ENCODE results near the gene CROCC2. TPM values are rescaled to one million over a fixed set of nuclear protein-coding genes. Genes with fewer than 3 reads are reported as not detected.

Gene CROCC2
- total and polyA plus RNA-seq, 7 donors = under 0.01 to 0.09 TPM; not detected in 5

DNA sequence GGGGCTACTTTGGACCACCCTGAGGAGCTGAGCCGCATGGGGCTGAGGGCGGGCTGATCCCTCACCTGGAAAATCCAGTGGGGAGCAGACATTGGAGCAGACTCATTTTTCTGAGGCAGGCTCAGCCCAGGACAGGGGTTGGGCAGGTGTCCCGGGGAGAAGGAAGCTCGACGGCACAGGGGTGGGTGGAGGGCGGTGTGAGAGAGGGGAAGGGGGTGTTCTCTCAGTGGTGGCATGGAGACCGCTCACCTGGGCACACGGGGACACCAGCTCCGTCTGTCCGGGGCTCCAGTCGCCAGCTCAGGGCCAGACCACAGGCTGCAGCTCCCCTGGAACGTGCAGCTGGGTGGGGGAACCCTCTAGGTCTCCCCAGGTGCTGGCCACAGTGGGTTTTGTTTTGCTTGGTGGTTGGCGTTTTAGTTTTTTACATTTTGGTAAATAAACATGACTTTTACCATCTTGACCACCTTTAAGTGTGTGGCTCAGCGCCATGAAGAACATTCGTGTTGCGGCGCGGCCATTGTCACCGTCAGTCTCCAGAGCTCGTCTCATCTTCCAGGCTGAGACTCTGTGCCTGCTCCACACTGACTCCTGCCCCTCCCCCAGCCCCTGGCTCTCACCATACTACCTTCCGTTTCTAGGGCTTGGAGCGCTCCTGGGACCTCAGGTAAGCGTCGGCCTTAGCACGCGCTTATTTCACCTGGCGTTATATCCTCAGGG, 5.8 kb upstream of the CROCC2 start:
- Histone ChIP-seq H3K27ac (no peak overlapping the region), H3K4me1 (no peaks in the 10 kb centered on the region), H3K27me3 (peaks cover 0 to under 1% (median 0%) of the 10 kb centered on the region in 3 donors), H3K36me3 (no peaks in the 10 kb centered on the region), H3K9me3 (no peaks in the 10 kb centered on the region), H3K4me3 (no peak overlapping the region)
- no peak for DNase-seq
- TF ChIP-seq EP300 (IDR thresholded peaks at IDR 0.05) = no peak
- no peak for TF ChIP-seq CTCF (IDR thresholded peaks at IDR 0.05)
- no peak for TF ChIP-seq POLR2A (IDR thresholded peaks at IDR 0.05)
- no peak for TF ChIP-seq POLR2AphosphoS5 (IDR thresholded peaks at IDR 0.05)
- intact Hi-C loops (cut with DNase I) = no loop called here
- 81 to 87% methylated on average over 27 of the region's 27 CpGs for WGBS, 2 donors

- DNase-seq = no peak
- intact Hi-C loops (cut with DNase I) = no loop called here
- Histone ChIP-seq H3K27me3 (peaks cover 1 to 19% (median 6%) of the 10 kb centered on the region in 3 donors), H3K4me1 (no peaks in the 10 kb centered on the region), H3K36me3 (no peaks in the 10 kb centered on the region), H3K9me3 (no peaks in the 10 kb centered on the region), H3K27ac (no peak overlapping the region), H3K4me3 (no peak overlapping the region)
- TF ChIP-seq CTCF (IDR thresholded peaks at IDR 0.05) (no peak), EP300 (IDR thresholded peaks at IDR 0.05) (no peak), POLR2A (IDR thresholded peaks at IDR 0.05) (no peak), POLR2AphosphoS5 (IDR thresholded peaks at IDR 0.05) (no peak)
- whole genome bisulfite sequencing, 2 donors = 46 to 79% methylated on average over 14 of the region's 14 CpGs
Measured at GRCh38 chr2:240901986-240902614, 4.0 kb upstream of the CROCC2 start.

DNA sequence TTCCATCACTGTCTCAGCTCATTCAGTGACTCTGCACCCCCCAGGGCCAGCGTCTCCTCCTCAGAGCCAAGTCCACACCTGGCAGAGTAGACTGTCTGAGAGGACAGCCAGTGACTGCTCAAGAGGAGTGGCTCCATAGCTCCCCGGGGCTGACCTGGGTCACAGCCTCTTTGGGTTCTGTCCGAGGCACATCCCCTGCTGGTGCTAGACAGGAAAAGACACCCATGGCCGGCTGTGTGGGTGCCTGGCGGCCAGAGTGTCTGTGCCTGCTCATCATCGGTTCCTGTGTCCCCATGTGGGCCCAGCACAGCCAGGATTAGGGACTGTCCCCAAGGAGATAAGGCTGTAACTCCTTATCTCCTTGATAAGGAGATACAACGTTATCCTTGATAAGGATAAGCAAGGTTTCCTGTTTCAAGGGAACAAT, 3.5 kb upstream of the CROCC2 start:
- TF ChIP-seq POLR2AphosphoS5 (IDR thresholded peaks at IDR 0.05) (no peak), EP300 (IDR thresholded peaks at IDR 0.05) (no peak), CTCF (IDR thresholded peaks at IDR 0.05) (no peak), POLR2A (IDR thresholded peaks at IDR 0.05) (no peak)
- 9 to 55% methylated on average over 7 of the region's 7 CpGs for WGBS, 2 donors
- DNase-seq = no peak
- no peaks in the 10 kb centered on the region for H3K9me3 ChIP-seq
- peaks cover 5 to 23% (median 6%) of the 10 kb centered on the region in 3 donors for H3K27me3 ChIP-seq
- intact Hi-C loops (cut with DNase I) = no loop called here
- no peaks in the 10 kb centered on the region for H3K4me1 ChIP-seq
- no peak overlapping the region for H3K27ac ChIP-seq
- H3K36me3 ChIP-seq = no peaks in the 10 kb centered on the region
- H3K4me3 ChIP-seq = no peak overlapping the region

DNA sequence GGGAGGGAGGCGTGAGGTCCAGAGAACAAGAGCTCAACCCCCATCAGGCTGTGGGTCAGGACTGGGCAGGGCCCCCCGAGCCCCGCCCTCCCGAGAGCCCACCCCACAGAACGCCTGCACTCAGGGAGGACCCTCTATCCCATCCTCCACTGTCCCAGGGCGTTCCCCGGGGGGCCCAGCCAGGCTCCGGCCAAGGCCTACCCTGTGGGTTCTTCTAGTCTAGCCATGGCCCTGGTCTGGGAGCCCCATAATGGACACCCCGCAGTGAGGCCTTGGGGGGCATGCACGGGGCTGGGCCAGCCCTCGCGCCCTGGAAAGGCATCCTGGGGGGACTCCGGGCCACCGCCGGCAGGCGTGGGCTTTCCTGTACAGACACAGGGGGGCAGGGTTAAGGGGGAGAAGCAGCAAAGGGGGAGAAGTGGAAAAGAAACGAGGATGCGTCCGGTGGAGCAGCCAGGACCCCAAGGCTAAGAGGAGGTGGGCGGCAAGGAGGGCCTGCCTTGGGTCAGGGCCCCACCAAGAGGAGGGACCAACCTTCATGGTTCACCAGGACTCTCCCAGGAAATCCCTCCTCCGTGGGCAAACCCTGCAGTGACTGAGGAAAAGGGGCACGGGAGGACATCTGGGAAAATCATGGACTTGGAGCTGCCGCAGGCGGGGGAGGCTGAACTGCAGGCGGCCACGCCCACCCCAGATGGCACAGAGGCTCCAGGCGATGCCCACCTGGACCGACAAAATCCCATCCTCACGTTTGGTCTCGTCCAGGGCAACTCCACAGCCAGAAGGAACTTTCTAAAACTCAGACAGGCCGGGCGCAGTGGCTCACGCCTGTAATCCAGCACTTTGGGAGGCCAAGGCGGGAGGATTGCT, 2.7 kb upstream of the CROCC2 start:
- DNase-seq = no peak
- Histone ChIP-seq H3K4me1 (no peaks in the 10 kb centered on the region), H3K9me3 (no peaks in the 10 kb centered on the region), H3K27ac (no peak overlapping the region), H3K36me3 (no peaks in the 10 kb centered on the region), H3K27me3 (peaks cover 5 to 23% (median 6%) of the 10 kb centered on the region in 3 donors), H3K4me3 (no peak overlapping the region)
- intact Hi-C loops (cut with DNase I) = no loop called here
- WGBS, 2 donors = 61 to 84% methylated on average over 34 of the region's 34 CpGs
- TF ChIP-seq CTCF (IDR thresholded peaks at IDR 0.05) (no peak), POLR2AphosphoS5 (IDR thresholded peaks at IDR 0.05) (no peak), EP300 (IDR thresholded peaks at IDR 0.05) (no peak), POLR2A (IDR thresholded peaks at IDR 0.05) (no peak)

Measured in sigmoid colon (tissue), 7 donors.